Thoracic aorta (tissue), 2 donors: ENCODE data around the gene SH3PXD2B. TPM values are rescaled to one million over a fixed set of nuclear protein-coding genes. Genes with fewer than 3 reads are reported as not detected.

Experiments
- ATAC-seq: fragments of 150-250 bp; one replicate; pipeline ENCODE4 v1.8.0; 2017; ENCODE audit warnings: low read depth; ENCODE audit not compliant: insufficient number of reproducible peaks, low FRiP score
- DNase-seq: peaks from one replicate; pipeline ENCODE4 v3.0.0-alpha.2; 2020; ENCODE audit warnings: low spot score
- H3K27ac ChIP-seq, 2 donors: fragments of 200-600 bp; sonication (generic); 1 replicate in 1 of 2; 2 replicates in 1 of 2; pipeline ENCODE4 v1.5.1; 2016; ENCODE audit warnings: mild to moderate bottlenecking in 2 of 2, moderate library complexity in 2 of 2
- H3K27me3 ChIP-seq: fragments of 200-600 bp; sonication (generic); replicated peaks from 2 replicates; pipeline ENCODE4 v1.6.0; 2016; ENCODE audit warnings: mild to moderate bottlenecking; ENCODE audit not compliant: insufficient read depth
- H3K36me3 ChIP-seq: fragments of 200-600 bp; sonication (generic); one replicate; pipeline ENCODE4 v1.5.1; 2016
- H3K4me1 ChIP-seq, 2 donors: fragments of 200-600 bp; sonication (generic); 1 replicate in 1 of 2; 2 replicates in 1 of 2; pipeline versions ENCODE4 v1.5.1 to v1.6.0; 2016; ENCODE audit warnings: low read depth in 2 of 2, mild to moderate bottlenecking in 1 of 2; ENCODE audit not compliant: control insufficient read depth in 1 of 2
- H3K4me3 ChIP-seq: fragments of 200-600 bp; sonication (generic); 2 replicates; pipeline ENCODE4 v1.5.1; 2016; ENCODE audit warnings: mild to moderate bottlenecking
- H3K9me3 ChIP-seq: fragments of 200-600 bp; sonication (generic); 2 replicates; pipeline ENCODE4 v1.5.1; 2016
- CTCF ChIP-seq: fragments of 200-600 bp; sonication (generic); IDR thresholded peaks from one replicate; pipeline ENCODE4 v1.5.1; 2019; ENCODE audit warnings: antibody characterized with exemption
- total RNA-seq, 2 donors: library from RNA; depleted of rRNA; stranded (reverse); fragments of >200 nt; gene quantifications; one replicate each; pipeline versions ENCODE4 v1.1.0 to v1.2.3, GENCODE V29; 2016

The SH3PXD2B gene
- total RNA-seq, 2 donors from 2014 or later: 31.4 to 42.0 TPM

GRCh38 chr5:172342918-172343317 lies 111.4 kb downstream of the SH3PXD2B start:
- Histone ChIP-seq H3K36me3 (peaks cover 66% of the 10 kb centered on the region), H3K27me3 (no peaks in the 10 kb centered on the region), H3K4me3 (no peak overlapping the region), H3K27ac (no peak overlapping the region), H3K9me3 (no peaks in the 10 kb centered on the region), H3K4me1 (no peaks in the 10 kb centered on the region)
- DNase-seq (no peak), ATAC-seq (no peak)
- no peak for TF ChIP-seq CTCF

- no peak for TF ChIP-seq CTCF
- Histone ChIP-seq H3K27me3 (no peaks in the 10 kb centered on the region), H3K27ac (no peak overlapping the region), H3K9me3 (no peaks in the 10 kb centered on the region), H3K36me3 (peaks cover 51% of the 10 kb centered on the region), H3K4me1 (no peaks in the 10 kb centered on the region), H3K4me3 (no peak overlapping the region)
- DNase-seq: no peak
- no peak for ATAC-seq
These were observed 114.8 kb downstream of the SH3PXD2B start for GRCh38 chr5:172339264-172340180.

- Histone ChIP-seq H3K27me3 (no peaks in the 10 kb centered on the region), H3K27ac (no peak overlapping the region), H3K4me3 (no peak overlapping the region), H3K9me3 (no peaks in the 10 kb centered on the region), H3K36me3 (peaks cover 40% of the 10 kb centered on the region), H3K4me1 (no peaks in the 10 kb centered on the region)
- DNase-seq (no peak), ATAC-seq (no peak)
- no peak for TF ChIP-seq CTCF
These were observed 117.5 kb downstream of the SH3PXD2B start for GRCh38 chr5:172336676-172337285.

GRCh38 chr5:172336264-172336663 lies 118.1 kb downstream of the SH3PXD2B start:
- no peak for DNase-seq
- no peak for ATAC-seq
- H3K9me3 ChIP-seq: no peaks in the 10 kb centered on the region
- peaks cover 38% of the 10 kb centered on the region for H3K36me3 ChIP-seq
- H3K4me3 ChIP-seq: no peak overlapping the region
- no peaks in the 10 kb centered on the region for H3K27me3 ChIP-seq
- no peak overlapping the region for H3K27ac ChIP-seq
- TF ChIP-seq CTCF: no peak
- H3K4me1 ChIP-seq: no peaks in the 10 kb centered on the region

GRCh38 chr5:172335721-172336120 lies 118.6 kb downstream of the SH3PXD2B start:
- H3K9me3 ChIP-seq: no peaks in the 10 kb centered on the region

More at GRCh38 chr5:172335721-172336120, 118.6 kb downstream of the SH3PXD2B start:
- Histone ChIP-seq H3K4me3 (no peak overlapping the region), H3K4me1 (no peaks in the 10 kb centered on the region), H3K27me3 (no peaks in the 10 kb centered on the region), H3K36me3 (peaks cover 34% of the 10 kb centered on the region), H3K27ac (no peak overlapping the region)
- no peak for TF ChIP-seq CTCF
- DNase-seq (no peak), ATAC-seq (no peak)
